Stimulated activated CD4-positive, alpha-beta T cell treated with anti-CD3 and anti-CD28 coated beads, Interleukin-15, amount 100 ng/mL, for 24 hours (primary cell): Measurements from ENCODE around the gene TP53TG5.

Experiments used
- DNase-seq: peaks from one replicate; pipeline ENCODE4 v3.0.0-alpha.2; 2020

Gene TP53TG5

GRCh38 chr20:45404438-45404837 is 26.3 kb upstream of the TP53TG5 start:
- DNase-seq, result no peak

- DNase-seq, result no peak
Measured at GRCh38 chr20:45402946-45403345, 24.8 kb upstream of the TP53TG5 start.

- no peak for DNase-seq
Measured at GRCh38 chr20:45400346-45401031, 22.4 kb upstream of the TP53TG5 start.

GRCh38 chr20:45399018-45399417 is 20.9 kb upstream of the TP53TG5 start:
- no peak for DNase-seq

GRCh38 chr20:45395114-45395415 is 16.9 kb upstream of the TP53TG5 start:
- no peak for DNase-seq

- DNase-seq, result no peak
Measured at GRCh38 chr20:45394221-45395113, 16.3 kb upstream of the TP53TG5 start.

GRCh38 chr20:45392733-45393132 is 14.6 kb upstream of the TP53TG5 start:
- DNase-seq, result no peak

- no peak for DNase-seq
Measured at GRCh38 chr20:45391559-45391958, 13.4 kb upstream of the TP53TG5 start.

GRCh38 chr20:45390931-45391330 is 12.8 kb upstream of the TP53TG5 start:
- no peak for DNase-seq

- DNase-seq, result no peak
Measured at GRCh38 chr20:45387274-45387673, 9.1 kb upstream of the TP53TG5 start.

GRCh38 chr20:45377269-45377668 is 856 bp downstream of the TP53TG5 start:
- DNase-seq, result no peak

- DNase-seq, result no peak
Measured at GRCh38 chr20:45374966-45375365, 3.2 kb downstream of the TP53TG5 start.

GRCh38 chr20:45374101-45374467 is 4.0 kb downstream of the TP53TG5 start:
- DNase-seq, result no peak

GRCh38 chr20:45373353-45374100 is 4.6 kb downstream of the TP53TG5 start:
- peak; percentile 95 for DNase-seq

GRCh38 chr20:45372646-45373352 is 5.3 kb downstream of the TP53TG5 start:
- DNase-seq, result no peak

GRCh38 chr20:45372241-45372640 is 5.9 kb downstream of the TP53TG5 start:
- no peak for DNase-seq

GRCh38 chr20:45370571-45371160 is 7.5 kb downstream of the TP53TG5 start:
- DNase-seq, result no peak

GRCh38 chr20:45368221-45368980 is 9.7 kb downstream of the TP53TG5 start:
- peak; percentile 45 for DNase-seq

- no peak for DNase-seq
Measured at GRCh38 chr20:45367126-45367525, 11.0 kb downstream of the TP53TG5 start.

GRCh38 chr20:45366631-45367030 is 11.5 kb downstream of the TP53TG5 start:
- DNase-seq, result no peak

- no peak for DNase-seq
Measured at GRCh38 chr20:45366192-45366591, 11.9 kb downstream of the TP53TG5 start.

- DNase-seq, result no peak
Measured at GRCh38 chr20:45365444-45365970, 12.6 kb downstream of the TP53TG5 start.
